Type B pancreatic cell (in vitro differentiated cells): ENCODE measurements around the gene IL20RB. TPM values are rescaled to one million over a fixed set of nuclear protein-coding genes. Genes with fewer than 3 reads are reported as not detected.
"Not testable (repeated sequence)": the region's sequence is repeated elsewhere in the genome, so short reads cannot be mapped to it uniquely, and the experiment has no call there.

Experiments used
- DNase-seq: peaks from one replicate; pipeline ENCODE4 v3.0.0; 2021; ENCODE audit warnings: mixed read lengths; ENCODE audit not compliant: unreplicated experiment; ENCODE audit errors: extremely low spot score
- H3K27ac Mint-ChIP-seq: 2 replicates; pipeline ENCODE4 v1.8.0; 2021; ENCODE audit warnings: mild to moderate bottlenecking, mixed read lengths
- H3K27me3 Mint-ChIP-seq: 2 replicates; pipeline ENCODE4 v1.8.0; 2021; ENCODE audit warnings: mixed read lengths
- H3K36me3 Mint-ChIP-seq: 2 replicates; pipeline ENCODE4 v1.8.0; 2021; ENCODE audit warnings: mixed read lengths
- H3K4me1 Mint-ChIP-seq: one replicate; pipeline ENCODE4 v1.8.0; 2021; ENCODE audit warnings: mixed read lengths; ENCODE audit not compliant: unreplicated experiment
- H3K4me3 Mint-ChIP-seq: 2 replicates; pipeline ENCODE4 v1.8.0; 2021; ENCODE audit warnings: mild to moderate bottlenecking, mixed read lengths
- H3K9me3 Mint-ChIP-seq: 2 replicates; pipeline ENCODE4 v1.8.0; 2021; ENCODE audit warnings: mixed read lengths
- CTCF ChIP-seq: fragments of 200-600 bp; sonication (generic); conservative IDR thresholded peaks from 2 replicates; pipeline ENCODE4 v1.5.0; 2021; ENCODE audit warnings: antibody characterized with exemption, mild to moderate bottlenecking
- total RNA-seq: library from RNA; stranded (reverse); gene quantifications from 2 replicates; pipeline ENCODE4 v1.2.1, GENCODE V29; 2021; ENCODE audit warnings: low replicate concordance

Gene IL20RB
- total RNA-seq, 1 donor from 2014 or later, result 0.56 TPM

GRCh38 chr3:136979204-136979603, 21.4 kb downstream of the IL20RB start:
- no peaks in the 10 kb centered on the region for H3K27me3 Mint-ChIP-seq

GRCh38 chr3:136979684-136980083, 21.9 kb downstream of the IL20RB start:
- TF ChIP-seq CTCF, result no peak
- H3K4me1 Mint-ChIP-seq, result no peaks in the 10 kb centered on the region
- no peaks in the 10 kb centered on the region for H3K9me3 Mint-ChIP-seq
- H3K27ac Mint-ChIP-seq, result no peak overlapping the region
- H3K4me3 Mint-ChIP-seq, result no peak overlapping the region
- H3K36me3 Mint-ChIP-seq, result no peaks in the 10 kb centered on the region
- no peaks in the 10 kb centered on the region for H3K27me3 Mint-ChIP-seq
- no peak for DNase-seq

More at GRCh38 chr3:136979204-136979603, 21.4 kb downstream of the IL20RB start:
- no peak overlapping the region for H3K4me3 Mint-ChIP-seq
- no peaks in the 10 kb centered on the region for H3K9me3 Mint-ChIP-seq
- no peak for DNase-seq
- H3K4me1 Mint-ChIP-seq, result no peaks in the 10 kb centered on the region
- TF ChIP-seq CTCF, result no peak
- H3K36me3 Mint-ChIP-seq, result no peaks in the 10 kb centered on the region
- H3K27ac Mint-ChIP-seq, result no peak overlapping the region

GRCh38 chr3:136982033-136982432, 24.2 kb downstream of the IL20RB start:
- Mint-ChIP-seq H3K4me3 (no peak overlapping the region), H3K36me3 (no peaks in the 10 kb centered on the region), H3K27me3 (no peaks in the 10 kb centered on the region), H3K27ac (no peak overlapping the region), H3K4me1 (no peaks in the 10 kb centered on the region), H3K9me3 (peaks cover 4% of the 10 kb centered on the region)
- TF ChIP-seq CTCF, result no peak
- DNase-seq, result no peak

- H3K27me3 Mint-ChIP-seq, result no peaks in the 10 kb centered on the region
- no peak for DNase-seq
- H3K36me3 Mint-ChIP-seq, result no peaks in the 10 kb centered on the region
- no peak for TF ChIP-seq CTCF
- H3K27ac Mint-ChIP-seq, result peak overlapping the region; percentile 6
- H3K4me3 Mint-ChIP-seq, result no peak overlapping the region
- no peaks in the 10 kb centered on the region for H3K4me1 Mint-ChIP-seq
- peaks cover 4% of the 10 kb centered on the region for H3K9me3 Mint-ChIP-seq
Observed at GRCh38 chr3:136982520-136983138, 24.8 kb downstream of the IL20RB start.

GRCh38 chr3:136984837-136985236, 27.1 kb downstream of the IL20RB start:
- Mint-ChIP-seq H3K4me1 (no peaks in the 10 kb centered on the region), H3K9me3 (peaks cover 4% of the 10 kb centered on the region), H3K36me3 (no peaks in the 10 kb centered on the region), H3K27ac (no peak overlapping the region), H3K27me3 (no peaks in the 10 kb centered on the region), H3K4me3 (no peak overlapping the region)
- no peak for DNase-seq
- no peak for TF ChIP-seq CTCF

- H3K4me1 Mint-ChIP-seq, H3K36me3 Mint-ChIP-seq, H3K9me3 Mint-ChIP-seq, H3K4me3 Mint-ChIP-seq, H3K27ac Mint-ChIP-seq, H3K27me3 Mint-ChIP-seq, DNase-seq: not testable (repeated sequence)
Observed at GRCh38 chr3:136987398-136987980, 29.7 kb downstream of the IL20RB start.
